Chondrocyte (in vitro differentiated cells): ENCODE data around the gene PSG6. TPM values are rescaled to one million over a fixed set of nuclear protein-coding genes. Genes with fewer than 3 reads are reported as not detected.
"Not testable (repeated sequence)": the region's sequence is repeated elsewhere in the genome, so short reads cannot be mapped to it uniquely, and the experiment has no call there.

Experiments used
- DNase-seq: peaks from one replicate; pipeline ENCODE4 v3.0.0; 2021; ENCODE audit warnings: mixed read lengths, low spot score
- H3K27ac Mint-ChIP-seq: one replicate; pipeline ENCODE4 v1.8.0; 2021; ENCODE audit warnings: mild to moderate bottlenecking, moderate library complexity, mixed read lengths; ENCODE audit not compliant: unreplicated experiment
- H3K27me3 Mint-ChIP-seq: 2 replicates; pipeline ENCODE4 v1.8.0; 2021; ENCODE audit warnings: low read depth, mixed read lengths
- H3K36me3 Mint-ChIP-seq: 2 replicates; pipeline ENCODE4 v1.8.0; 2021; ENCODE audit warnings: low read depth, mixed read lengths
- H3K4me1 Mint-ChIP-seq: 2 replicates; pipeline ENCODE4 v1.8.0; 2021; ENCODE audit warnings: low read depth, mild to moderate bottlenecking, mixed read lengths
- H3K4me3 Mint-ChIP-seq: one replicate; pipeline ENCODE4 v1.8.0; 2021; ENCODE audit warnings: mild to moderate bottlenecking, moderate library complexity, mixed read lengths; ENCODE audit not compliant: unreplicated experiment
- H3K9me3 Mint-ChIP-seq: 2 replicates; pipeline ENCODE4 v1.8.0; 2021; ENCODE audit warnings: low read depth, mixed read lengths
- CTCF ChIP-seq: fragments of 200-600 bp; sonication (generic); IDR thresholded peaks from 2 replicates; pipeline ENCODE4 v1.5.0; 2021; ENCODE audit warnings: antibody characterized with exemption, mild to moderate bottlenecking, moderate library complexity
- total RNA-seq: library from RNA; stranded (reverse); gene quantifications from 3 replicates; pipeline ENCODE4 v1.2.1, GENCODE V29; 2021

The PSG6 gene
- total RNA-seq, 1 donor from 2014 or later, result not detected

DNA sequence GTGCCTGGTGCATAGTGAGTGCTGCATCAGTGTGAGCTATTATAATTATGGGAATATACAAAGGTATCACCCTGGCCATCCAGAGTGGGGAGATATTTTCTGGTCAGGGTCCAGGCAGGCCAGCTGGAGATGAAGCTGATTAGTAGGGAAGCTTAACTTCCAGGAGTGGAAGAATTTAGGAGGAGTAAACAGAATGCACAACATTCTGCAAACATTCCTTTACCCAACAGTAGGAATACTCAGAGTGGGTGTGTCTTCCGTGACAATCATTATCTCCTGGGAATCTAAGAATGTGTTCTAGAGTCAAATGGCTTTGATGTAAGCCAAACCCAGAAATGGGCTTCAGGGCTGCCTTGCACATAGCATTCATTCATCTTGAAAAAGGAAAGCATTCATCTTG lies 19.0 kb downstream of the PSG6 start:
- not testable (repeated sequence) for H3K4me3 Mint-ChIP-seq, H3K27me3 Mint-ChIP-seq, H3K4me1 Mint-ChIP-seq, DNase-seq, H3K27ac Mint-ChIP-seq, H3K36me3 Mint-ChIP-seq
- H3K9me3 Mint-ChIP-seq, result peaks cover 48% of the 10 kb centered on the region

GRCh38 chr19:42897729-42898128 lies 20.0 kb downstream of the PSG6 start:
- H3K9me3 Mint-ChIP-seq, result peaks cover 48% of the 10 kb centered on the region
- not testable (repeated sequence) for H3K27ac Mint-ChIP-seq, H3K36me3 Mint-ChIP-seq, H3K27me3 Mint-ChIP-seq, H3K4me1 Mint-ChIP-seq, DNase-seq, H3K4me3 Mint-ChIP-seq

GRCh38 chr19:42890446-42890845 lies 27.2 kb downstream of the PSG6 start:
- DNase-seq, H3K36me3 Mint-ChIP-seq, H3K4me3 Mint-ChIP-seq, H3K4me1 Mint-ChIP-seq, H3K27ac Mint-ChIP-seq, H3K27me3 Mint-ChIP-seq: not testable (repeated sequence)
- peaks cover 29% of the 10 kb centered on the region for H3K9me3 Mint-ChIP-seq

GRCh38 chr19:42887876-42888445 lies 29.7 kb downstream of the PSG6 start:
- H3K4me3 Mint-ChIP-seq, H3K27me3 Mint-ChIP-seq, H3K4me1 Mint-ChIP-seq, H3K27ac Mint-ChIP-seq, DNase-seq, H3K36me3 Mint-ChIP-seq: not testable (repeated sequence)
- peaks cover 27% of the 10 kb centered on the region for H3K9me3 Mint-ChIP-seq

- not testable (repeated sequence) for H3K27me3 Mint-ChIP-seq, H3K36me3 Mint-ChIP-seq, H3K4me3 Mint-ChIP-seq, H3K4me1 Mint-ChIP-seq, H3K27ac Mint-ChIP-seq, DNase-seq
- H3K9me3 Mint-ChIP-seq, result peaks cover 33% of the 10 kb centered on the region
These were observed 35.0 kb downstream of the PSG6 start for GRCh38 chr19:42882730-42883129.

GRCh38 chr19:42882010-42882409 lies 35.7 kb downstream of the PSG6 start:
- not testable (repeated sequence) for H3K27ac Mint-ChIP-seq, H3K36me3 Mint-ChIP-seq, H3K4me3 Mint-ChIP-seq, H3K27me3 Mint-ChIP-seq, DNase-seq, H3K4me1 Mint-ChIP-seq
- H3K9me3 Mint-ChIP-seq, result peaks cover 33% of the 10 kb centered on the region

GRCh38 chr19:42881279-42881678 lies 36.4 kb downstream of the PSG6 start:
- H3K27ac Mint-ChIP-seq, H3K36me3 Mint-ChIP-seq, H3K27me3 Mint-ChIP-seq, H3K4me1 Mint-ChIP-seq, H3K4me3 Mint-ChIP-seq, DNase-seq: not testable (repeated sequence)
- peaks cover 36% of the 10 kb centered on the region for H3K9me3 Mint-ChIP-seq
- TF ChIP-seq CTCF, result peak; percentile 30

DNA sequence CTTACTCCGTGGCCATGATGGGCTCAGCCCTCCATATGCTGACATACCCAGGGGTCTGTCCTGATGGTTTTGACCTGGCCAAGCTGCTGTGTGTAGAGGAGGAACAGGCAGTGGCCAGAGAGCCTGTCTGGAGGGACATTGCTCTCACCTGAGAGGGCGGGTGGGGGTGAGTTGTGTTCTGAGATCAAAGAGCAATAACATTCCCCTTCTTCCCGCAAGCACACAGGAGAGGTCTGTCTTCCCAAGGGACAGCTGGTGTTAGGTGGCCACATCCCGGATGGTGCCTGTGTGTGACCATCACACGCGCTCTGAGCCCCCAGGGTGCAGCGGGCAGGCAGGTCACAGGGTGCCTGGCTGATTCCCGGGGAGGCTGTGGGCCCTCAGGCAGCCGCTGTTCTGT lies 37.1 kb downstream of the PSG6 start:
- DNase-seq, H3K4me1 Mint-ChIP-seq, H3K27me3 Mint-ChIP-seq, H3K4me3 Mint-ChIP-seq, H3K27ac Mint-ChIP-seq, H3K36me3 Mint-ChIP-seq: not testable (repeated sequence)
- peaks cover 36% of the 10 kb centered on the region for H3K9me3 Mint-ChIP-seq

GRCh38 chr19:42879613-42880012 lies 38.1 kb downstream of the PSG6 start, which contains the start of gene PSG1:
TSS of gene PSG1 (minus strand) at chr19:42879713. CDS start at chr19:42879581, 132 bp downstream.
- H3K4me3 Mint-ChIP-seq, result no peak within 1 kb of the TSS
- TF ChIP-seq CTCF, result no peak
- DNase-seq, result no peak
- H3K27ac Mint-ChIP-seq, result no peak within 1 kb of the TSS
- peaks cover 36% of the 10 kb centered on the region for H3K9me3 Mint-ChIP-seq
- no peaks in the 10 kb centered on the region for H3K27me3 Mint-ChIP-seq
- no peaks in the 10 kb centered on the region for H3K4me1 Mint-ChIP-seq
- no peaks in the 10 kb centered on the region for H3K36me3 Mint-ChIP-seq

DNA sequence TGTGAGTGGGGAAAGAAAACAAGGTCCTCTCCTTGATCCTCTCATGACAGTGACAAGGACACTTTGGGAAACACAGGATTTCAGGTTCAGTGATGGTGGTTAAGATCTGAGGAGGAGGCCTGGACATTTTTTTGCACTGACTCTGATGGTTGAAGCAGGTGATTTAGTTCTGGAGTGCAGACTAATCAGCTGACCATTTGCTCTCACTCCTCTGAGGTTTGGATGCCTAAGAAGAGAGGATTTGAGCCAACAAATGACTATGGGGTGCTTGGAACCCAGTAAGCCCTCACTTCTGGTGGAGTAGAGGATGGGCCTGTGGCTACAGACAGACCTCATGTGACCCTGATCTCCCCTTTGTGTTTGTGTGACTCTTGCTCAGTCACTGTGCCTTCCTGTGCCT lies 41.1 kb downstream of the PSG6 start:
- H3K36me3 Mint-ChIP-seq, H3K4me3 Mint-ChIP-seq, H3K27me3 Mint-ChIP-seq, H3K4me1 Mint-ChIP-seq, H3K27ac Mint-ChIP-seq, DNase-seq: not testable (repeated sequence)
- H3K9me3 Mint-ChIP-seq, result peaks cover 45% of the 10 kb centered on the region

- DNase-seq, H3K4me3 Mint-ChIP-seq, H3K27me3 Mint-ChIP-seq, H3K36me3 Mint-ChIP-seq, H3K27ac Mint-ChIP-seq, H3K4me1 Mint-ChIP-seq: not testable (repeated sequence)
- H3K9me3 Mint-ChIP-seq, result peaks cover 45% of the 10 kb centered on the region
These were observed 41.8 kb downstream of the PSG6 start for GRCh38 chr19:42875881-42876280.
